SK-N-SH treated with all-trans-retinoic acid at 6 μM for 48 hours (cell line): ENCODE results near the gene VDAC1.

Experiments used
- GLIS3 ChIP-seq: fragments of 250-450 bp; sonication (Bioruptor Pico); IDR thresholded peaks from 2 replicates; pipeline ENCODE4 v1.5.0; 2020; ENCODE audit warnings: mild to moderate bottlenecking, moderate library complexity
- ISL1 ChIP-seq: fragments of 250-450 bp; sonication (Bioruptor Pico); IDR thresholded peaks from 2 replicates; pipeline ENCODE4 v2.1.2; 2022; ENCODE audit warnings: mild to moderate bottlenecking, moderate library complexity
- TF ChIP-seq, protein P1 (sequence below): fragments of 250-450 bp; sonication (Bioruptor Pico); IDR thresholded peaks from 2 replicates; pipeline ENCODE4 v1.5.1; 2020; ENCODE audit warnings: low read depth, mild to moderate bottlenecking, moderate library complexity

Gene VDAC1

DNA sequence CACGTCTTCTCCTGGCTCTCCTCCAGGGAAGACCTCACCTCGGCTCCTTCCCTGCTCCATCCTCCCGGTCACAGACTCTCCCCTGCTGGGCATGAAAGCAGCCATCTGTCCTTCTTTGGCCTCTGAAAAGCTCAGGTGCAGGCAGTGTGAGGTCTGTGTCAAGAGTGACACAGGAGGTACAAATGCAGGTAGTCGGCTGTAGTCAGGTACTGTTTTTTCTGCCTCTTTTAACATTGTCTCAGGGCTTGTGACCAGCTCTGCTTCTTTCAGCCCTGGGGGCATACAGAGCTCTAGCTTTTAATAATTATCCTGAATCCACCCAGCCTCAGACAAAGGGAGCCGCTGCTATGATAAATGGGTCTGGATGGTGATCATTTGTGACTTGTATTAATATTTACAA lies 82.8 kb downstream of the VDAC1 start (continued):
- TF ChIP-seq, protein P1, sequence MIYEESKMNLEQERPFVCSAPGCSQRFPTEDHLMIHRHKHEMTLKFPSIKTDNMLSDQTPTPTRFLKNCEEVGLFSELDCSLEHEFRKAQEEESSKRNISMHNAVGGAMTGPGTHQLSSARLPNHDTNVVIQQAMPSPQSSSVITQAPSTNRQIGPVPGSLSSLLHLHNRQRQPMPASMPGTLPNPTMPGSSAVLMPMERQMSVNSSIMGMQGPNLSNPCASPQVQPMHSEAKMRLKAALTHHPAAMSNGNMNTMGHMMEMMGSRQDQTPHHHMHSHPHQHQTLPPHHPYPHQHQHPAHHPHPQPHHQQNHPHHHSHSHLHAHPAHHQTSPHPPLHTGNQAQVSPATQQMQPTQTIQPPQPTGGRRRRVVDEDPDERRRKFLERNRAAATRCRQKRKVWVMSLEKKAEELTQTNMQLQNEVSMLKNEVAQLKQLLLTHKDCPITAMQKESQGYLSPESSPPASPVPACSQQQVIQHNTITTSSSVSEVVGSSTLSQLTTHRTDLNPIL (CRISPR knock-in tag) = no peak
- TF ChIP-seq ISL1 (CRISPR knock-in tag) (no peak), GLIS3 (CRISPR knock-in tag) (no peak)
- TF ChIP-seq, all 23 proteins: peak for 0
